ENCODE data around the gene RAB3B. TPM values are rescaled to one million over a fixed set of nuclear protein-coding genes. Genes with fewer than 3 reads are reported as not detected.

The RAB3B gene
- total and polyA plus RNA-seq, 2 experiments from 2014 or later = 9.7 to 24.7 TPM

DNA sequence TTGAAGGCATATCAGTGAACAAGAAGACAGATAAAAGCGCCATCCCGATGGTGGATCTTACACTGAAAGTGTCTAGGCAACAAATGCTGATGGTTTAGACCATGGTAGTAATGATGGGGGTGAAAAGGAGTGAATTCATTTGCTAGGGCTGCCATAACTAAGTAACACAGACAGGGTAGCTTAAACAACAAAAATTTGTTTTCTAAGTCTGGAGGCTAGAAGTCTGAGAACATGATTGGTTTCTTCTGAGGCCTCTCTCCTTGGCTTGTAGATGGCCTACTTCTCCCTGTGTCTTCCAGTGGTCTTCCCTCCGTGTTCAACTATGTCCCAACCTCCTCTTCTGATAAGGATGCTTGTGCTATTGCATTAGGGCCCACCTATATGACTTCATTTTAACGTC, 13.4 kb upstream of the RAB3B start:
- Histone ChIP-seq H3K9me2 (replicated peaks; ENCODE audit: insufficient read depth) (no peaks in the 10 kb centered on the region), H3K27ac (no peak overlapping the region), H3K4me1 (ENCODE audit: insufficient read depth) (peaks cover 8% of the 10 kb centered on the region), H3K36me3 (replicated peaks; ENCODE audit: insufficient read depth, low read depth) (no peaks in the 10 kb centered on the region), H3K4me2 (no peak overlapping the region), H3K27me3 (no peaks in the 10 kb centered on the region), H4K20me1 (ENCODE audit: insufficient read depth, poor library complexity, severe bottlenecking) (no peaks in the 10 kb centered on the region), H2AFZ (no peak overlapping the region), H3K9me3 (ENCODE audit: low read depth) (no peaks in the 10 kb centered on the region), H3K4me3 (no peak overlapping the region), H3K79me2 (no peaks in the 10 kb centered on the region)
- TF ChIP-seq EZH2phosphoT487 (IDR thresholded peaks at IDR 0.05; ENCODE audit: low read depth, severe bottlenecking, unreplicated experiment) = no peak
- TF ChIP-seq, protein P1, sequence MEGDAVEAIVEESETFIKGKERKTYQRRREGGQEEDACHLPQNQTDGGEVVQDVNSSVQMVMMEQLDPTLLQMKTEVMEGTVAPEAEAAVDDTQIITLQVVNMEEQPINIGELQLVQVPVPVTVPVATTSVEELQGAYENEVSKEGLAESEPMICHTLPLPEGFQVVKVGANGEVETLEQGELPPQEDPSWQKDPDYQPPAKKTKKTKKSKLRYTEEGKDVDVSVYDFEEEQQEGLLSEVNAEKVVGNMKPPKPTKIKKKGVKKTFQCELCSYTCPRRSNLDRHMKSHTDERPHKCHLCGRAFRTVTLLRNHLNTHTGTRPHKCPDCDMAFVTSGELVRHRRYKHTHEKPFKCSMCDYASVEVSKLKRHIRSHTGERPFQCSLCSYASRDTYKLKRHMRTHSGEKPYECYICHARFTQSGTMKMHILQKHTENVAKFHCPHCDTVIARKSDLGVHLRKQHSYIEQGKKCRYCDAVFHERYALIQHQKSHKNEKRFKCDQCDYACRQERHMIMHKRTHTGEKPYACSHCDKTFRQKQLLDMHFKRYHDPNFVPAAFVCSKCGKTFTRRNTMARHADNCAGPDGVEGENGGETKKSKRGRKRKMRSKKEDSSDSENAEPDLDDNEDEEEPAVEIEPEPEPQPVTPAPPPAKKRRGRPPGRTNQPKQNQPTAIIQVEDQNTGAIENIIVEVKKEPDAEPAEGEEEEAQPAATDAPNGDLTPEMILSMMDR (IDR thresholded peaks at IDR 0.05; ENCODE audit: poor library complexity) = no peak
- TF ChIP-seq EZH2 (IDR thresholded peaks at IDR 0.05; ENCODE audit: borderline replicate concordance) = no peak
- no peak for DNase-seq (ENCODE audit: low spot score)
- WGBS (ENCODE audit: low lambda C conversion rate, missing lambda C conversion rate) = 59% methylated on average over 4 of the region's 4 CpGs

DNA sequence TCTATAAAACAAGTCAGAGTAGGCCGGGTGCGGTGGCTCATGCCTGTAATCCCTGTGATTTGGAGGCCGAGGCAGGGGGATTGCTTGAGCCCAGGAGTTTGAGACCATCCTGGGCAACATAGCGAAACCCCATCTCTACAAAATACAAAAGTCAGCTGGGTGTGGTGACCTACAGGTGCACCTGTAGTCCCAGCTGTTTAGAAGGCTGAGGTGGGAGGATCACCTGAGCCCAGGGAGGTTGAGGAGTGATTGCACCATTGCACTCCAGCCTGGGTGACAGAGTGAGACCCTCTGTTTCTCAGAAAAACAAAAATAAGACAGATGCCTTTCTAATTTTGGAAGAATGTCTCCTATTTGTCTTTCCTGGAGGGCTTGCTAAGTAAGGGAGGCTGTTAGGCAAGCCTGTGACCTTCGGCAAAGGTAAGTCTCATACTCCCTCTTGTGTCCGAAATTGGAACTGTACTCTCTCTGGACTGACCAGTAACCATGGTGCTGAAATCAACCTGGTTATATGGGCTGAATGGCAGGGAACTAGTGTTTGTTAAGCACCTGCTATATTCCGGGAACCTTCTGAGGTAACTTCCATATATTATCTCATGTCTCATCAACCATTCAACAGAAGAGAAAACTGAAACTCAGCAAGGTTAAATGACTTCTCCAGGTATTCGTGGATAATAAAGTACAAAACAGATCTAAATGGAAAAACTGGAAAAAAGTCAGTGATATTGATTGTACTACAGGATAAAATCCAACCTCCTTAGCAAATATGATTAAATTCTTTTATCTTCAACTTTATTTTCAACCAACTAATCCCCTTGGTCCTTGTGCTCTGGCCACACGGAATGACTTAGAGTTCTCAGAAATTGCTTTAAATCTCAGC, 11.8 kb upstream of the RAB3B start:
- Histone ChIP-seq H3K4me1 (ENCODE audit: insufficient read depth) (peaks cover 8% of the 10 kb centered on the region), H3K4me2 (no peak overlapping the region), H3K9me2 (replicated peaks; ENCODE audit: insufficient read depth) (no peaks in the 10 kb centered on the region), H3K4me3 (no peak overlapping the region), H3K27ac (no peak overlapping the region), H3K36me3 (replicated peaks; ENCODE audit: insufficient read depth, low read depth) (no peaks in the 10 kb centered on the region), H3K9me3 (ENCODE audit: low read depth) (no peaks in the 10 kb centered on the region), H3K79me2 (no peaks in the 10 kb centered on the region), H3K27me3 (no peaks in the 10 kb centered on the region), H2AFZ (no peak overlapping the region), H4K20me1 (ENCODE audit: insufficient read depth, poor library complexity, severe bottlenecking) (no peaks in the 10 kb centered on the region)
- TF ChIP-seq EZH2phosphoT487 (IDR thresholded peaks at IDR 0.05; ENCODE audit: low read depth, severe bottlenecking, unreplicated experiment) (no peak), EZH2 (IDR thresholded peaks at IDR 0.05; ENCODE audit: borderline replicate concordance) (no peak)
- TF ChIP-seq, protein P1 (IDR thresholded peaks at IDR 0.05; ENCODE audit: poor library complexity) = peak; percentile 95
- 56% methylated on average over 9 of the region's 9 CpGs for WGBS (ENCODE audit: low lambda C conversion rate, missing lambda C conversion rate)
- peak; percentile 95 for DNase-seq (ENCODE audit: low spot score)

- 79% methylated on average over 1 of the region's 1 CpG for WGBS (ENCODE audit: low lambda C conversion rate, missing lambda C conversion rate)
- no peaks in the 10 kb centered on the region for H3K36me3 ChIP-seq (replicated peaks; ENCODE audit: insufficient read depth, low read depth)
These were observed 8.2 kb upstream of the RAB3B start for GRCh38 chr1:51998701-51999100.

More at GRCh38 chr1:51998701-51999100, 8.2 kb upstream of the RAB3B start:
- TF ChIP-seq, protein P1 (IDR thresholded peaks at IDR 0.05; ENCODE audit: poor library complexity) = no peak
- no peak for TF ChIP-seq EZH2 (IDR thresholded peaks at IDR 0.05; ENCODE audit: borderline replicate concordance)
- TF ChIP-seq EZH2phosphoT487 (IDR thresholded peaks at IDR 0.05; ENCODE audit: low read depth, severe bottlenecking, unreplicated experiment) = no peak
- Histone ChIP-seq H3K9me3 (ENCODE audit: low read depth) (no peaks in the 10 kb centered on the region), H3K4me2 (no peak overlapping the region), H4K20me1 (ENCODE audit: insufficient read depth, poor library complexity, severe bottlenecking) (no peaks in the 10 kb centered on the region), H3K9me2 (replicated peaks; ENCODE audit: insufficient read depth) (no peaks in the 10 kb centered on the region), H3K4me3 (no peak overlapping the region), H2AFZ (no peak overlapping the region), H3K27me3 (no peaks in the 10 kb centered on the region), H3K4me1 (ENCODE audit: insufficient read depth) (no peaks in the 10 kb centered on the region), H3K79me2 (no peaks in the 10 kb centered on the region), H3K27ac (no peak overlapping the region)
- no peak for DNase-seq (ENCODE audit: low spot score)
